ENCODE measurements around the gene PPFIA2. TPM values are rescaled to one million over a fixed set of nuclear protein-coding genes. Genes with fewer than 3 reads are reported as not detected.

PPFIA2 gene
- polyA plus RNA-seq, 1 of the 3 experiments (the other 2 are of a cell fraction): not detected

GRCh38 chr12:81591256-81591655 lies 167.9 kb downstream of the PPFIA2 start:
- H3K4me1 ChIP-seq (ENCODE audit: control insufficient read depth in 1 of 2, insufficient read depth in 2 of 2, low read depth in 1 of 2, low read length in 1 of 2): no peaks in the 10 kb centered on the region
- WGBS (ENCODE audit: low lambda C conversion rate): 31% methylated on average over 3 of the region's 4 CpGs
- CTCF ChIA-PET: no interaction called here

More at GRCh38 chr12:81591256-81591655, 167.9 kb downstream of the PPFIA2 start:
- Histone ChIP-seq H3F3A (replicated peaks; ENCODE audit: insufficient read depth) (no peaks in the 10 kb centered on the region), H3K4me2 (no peak overlapping the region), H3K79me2 (ENCODE audit: insufficient read depth) (no peaks in the 10 kb centered on the region), H3K36me3 (replicated peaks in 1 of 2; ENCODE audit: control insufficient read depth in 1 of 2, insufficient read depth in 2 of 2, low read length in 1 of 2) (no peaks in the 10 kb centered on the region), H4K20me1 (ENCODE audit: insufficient read depth) (no peaks in the 10 kb centered on the region), H3K4me3 (ENCODE audit: low read depth in 2 of 2, low read length in 1 of 2) (no peak overlapping the region), H3K9ac (no peak overlapping the region), H2AFZ (ENCODE audit: low read depth) (no peak overlapping the region), H3K27ac (ENCODE audit: low read depth in 2 of 2, low read length in 1 of 2) (no peak overlapping the region), H3K27me3 (ENCODE audit: insufficient read depth) (no peaks in the 10 kb centered on the region), H3K9me3 (no peaks in the 10 kb centered on the region), H3K9me2 (no peaks in the 10 kb centered on the region)
- TF ChIP-seq FOSL2 (IDR thresholded peaks at IDR 0.05; ENCODE audit: borderline replicate concordance, low read depth) (no peak), TCF12 (IDR thresholded peaks at IDR 0.05) (no peak), SMC3 (IDR thresholded peaks at IDR 0.05; ENCODE audit: low read depth, low read length) (no peak), TEAD4 (IDR thresholded peaks at IDR 0.05; ENCODE audit: borderline replicate concordance, insufficient read depth) (no peak), NRF1 (IDR thresholded peaks at IDR 0.05; ENCODE audit: low read depth, low read length) (no peak), NFIC (IDR thresholded peaks at IDR 0.05; ENCODE audit: borderline replicate concordance) (no peak), RFX5 (IDR thresholded peaks at IDR 0.05; ENCODE audit: low read length) (no peak), FOXJ3 (CRISPR knock-in tag; IDR thresholded peaks at IDR 0.05) (no peak), PBX3 (IDR thresholded peaks at IDR 0.05) (no peak), JUND (IDR thresholded peaks at IDR 0.05) (no peak), MAX (IDR thresholded peaks at IDR 0.05; ENCODE audit: low read depth) (no peak), RXRA (IDR thresholded peaks at IDR 0.05; ENCODE audit: borderline replicate concordance, low read depth) (no peak), IRF3 (IDR thresholded peaks at IDR 0.05; ENCODE audit: low read depth, low read length) (no peak), GABPA (IDR thresholded peaks at IDR 0.05; ENCODE audit: low read depth) (no peak), SIN3A (IDR thresholded peaks at IDR 0.05; ENCODE audit: borderline replicate concordance, low read depth, low read length) (no peak), REST (IDR thresholded peaks at IDR 0.05; ENCODE audit: low read depth, low read length) (no peak), ZBTB33 (IDR thresholded peaks at IDR 0.05; ENCODE audit: borderline replicate concordance, low read depth) (no peak)
- POLR2A ChIA-PET: no interaction called here
- no peak for DNase-seq
